Measurements from ENCODE around the gene ILK.

- TF ChIP-seq CTCF (IDR thresholded peaks at IDR 0.05; ENCODE audit: insufficient read depth, low read length) (no peak), GABPA (IDR thresholded peaks at IDR 0.05; ENCODE audit: low read depth) (no peak)
Measured at GRCh38 chr11:6559369-6559768, 44.2 kb upstream of the ILK start.

All from HL-60 (cell line).